Astrocyte of the spinal cord (primary cell): ENCODE measurements around the gene SLC36A1.

Source experiments
- DNase-seq: peaks from one replicate; pipeline ENCODE4 v3.0.0; 2011; ENCODE audit warnings: low read depth, low spot score
- H3K4me3 ChIP-seq: 2 replicates; pipeline ENCODE4 v1.5.1; 2011; ENCODE audit warnings: low read depth, mild to moderate bottlenecking, low read length, moderate library complexity
- CTCF ChIP-seq: IDR thresholded peaks from 2 replicates; pipeline ENCODE4 v1.5.1; 2012; ENCODE audit warnings: low read depth, mild to moderate bottlenecking, low read length, inconsistent platforms
- in situ Hi-C: cut with HindIII; loops from 2 replicates; pipeline ENCODE4 v1.10.0; 2017; ENCODE audit warnings: low sequenced_read_pairs

The SLC36A1 gene

DNA sequence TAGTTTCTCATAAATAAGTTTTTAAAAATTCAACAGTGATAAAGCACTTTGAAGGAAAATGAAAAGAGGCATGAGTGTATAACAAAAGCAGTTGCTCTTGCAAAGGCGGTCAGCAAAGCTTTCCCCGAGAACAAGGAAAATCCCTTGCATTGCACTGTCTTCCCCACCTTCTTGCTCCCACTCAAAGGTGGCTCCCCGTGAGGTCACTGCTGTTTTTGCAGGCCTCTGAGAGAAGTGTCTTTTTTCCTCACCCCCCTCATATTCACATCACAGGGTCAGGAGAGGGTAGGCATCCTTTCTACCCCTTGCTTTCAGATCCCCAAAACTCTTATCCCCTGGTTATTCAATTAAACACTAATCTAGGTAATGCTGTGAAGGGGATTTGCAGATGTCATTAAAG, 15.2 kb upstream of the SLC36A1 start:
- H3K4me3 ChIP-seq = no peak overlapping the region
- TF ChIP-seq CTCF = no peak
- DNase-seq = no peak
- in situ Hi-C loops = no loop called here

DNA sequence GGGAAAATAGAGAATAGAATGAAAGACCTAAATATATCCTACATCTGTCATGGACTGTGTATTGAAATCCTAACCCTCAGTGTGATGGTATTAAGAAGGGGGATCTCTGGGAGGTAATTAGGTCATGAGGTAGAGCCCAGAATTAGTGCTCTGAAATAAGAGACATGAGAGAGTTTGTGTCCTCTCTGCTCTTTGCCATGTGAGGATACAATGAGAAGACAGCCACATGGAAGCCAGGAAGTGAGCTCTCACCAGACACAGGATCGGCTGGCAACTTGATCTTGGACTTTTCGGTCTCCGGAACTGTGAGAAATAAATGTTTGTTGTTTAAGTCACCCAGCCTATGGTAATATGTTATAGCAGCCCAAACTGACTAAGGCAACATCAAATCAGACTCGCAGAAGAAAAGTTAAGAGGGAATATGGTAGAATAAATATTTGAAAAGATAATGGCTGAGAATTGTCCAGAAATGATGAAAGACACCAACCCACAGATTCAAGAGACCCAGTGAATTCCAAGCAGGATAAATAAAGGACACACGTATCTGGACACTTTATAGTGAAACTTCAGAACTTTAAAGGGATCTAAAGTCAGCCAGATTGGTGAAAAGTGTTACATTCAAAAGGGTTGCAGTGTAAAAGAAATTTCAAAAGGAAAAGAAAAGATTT, 12.7 kb upstream of the SLC36A1 start:
- no peak for DNase-seq
- H3K4me3 ChIP-seq = no peak overlapping the region
- in situ Hi-C loops = no loop called here
- no peak for TF ChIP-seq CTCF

DNA sequence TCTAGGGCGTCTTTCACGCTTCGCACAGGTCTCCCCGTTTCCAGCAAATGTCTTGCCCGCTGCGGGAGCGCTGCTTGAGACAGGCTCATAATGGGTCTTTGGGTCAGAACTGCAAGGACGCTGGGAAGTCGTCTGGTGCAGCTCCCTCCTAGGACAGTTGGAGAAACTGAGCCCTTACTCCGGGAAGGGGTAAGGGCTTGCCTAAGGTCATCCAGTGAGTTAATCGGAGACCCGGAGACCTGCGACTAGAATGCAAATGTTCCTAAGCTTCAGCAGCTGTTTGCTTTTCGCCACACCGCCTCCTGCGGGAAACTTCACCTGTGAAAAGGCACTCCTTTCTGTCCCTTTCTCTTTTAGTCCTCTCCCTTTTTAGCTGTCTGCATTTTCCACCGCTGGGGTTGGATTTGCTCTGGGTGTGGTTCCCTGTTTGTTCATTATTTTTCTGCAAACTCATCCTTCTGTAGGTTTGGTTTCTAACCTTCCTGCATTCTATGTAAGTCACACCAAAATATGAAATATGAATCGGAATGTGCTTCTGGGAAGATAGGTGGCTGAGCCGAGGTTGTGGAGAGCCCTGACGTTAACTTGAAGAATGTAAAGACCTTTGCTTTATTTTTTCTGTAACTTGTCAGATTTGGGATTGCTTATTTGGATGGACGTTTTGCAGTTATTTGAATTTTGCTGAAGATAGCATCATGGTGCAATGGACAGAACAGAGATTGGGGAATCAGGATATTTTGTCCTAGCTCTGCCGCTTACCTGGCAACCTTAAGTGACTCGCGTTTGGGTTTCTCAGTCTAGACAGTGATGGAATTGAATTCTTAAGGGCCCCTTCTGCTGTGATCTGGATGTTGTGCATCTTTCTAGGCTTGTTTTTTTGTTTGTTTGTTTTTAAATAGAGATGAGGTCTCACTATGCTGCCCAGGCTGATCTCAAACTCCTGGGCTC, 909 bp downstream of the SLC36A1 start:
- in situ Hi-C loops = no loop called here
- H3K4me3 ChIP-seq = peak overlapping the region; percentile 70
- no peak for DNase-seq
- TF ChIP-seq CTCF = peak; percentile 22

DNA sequence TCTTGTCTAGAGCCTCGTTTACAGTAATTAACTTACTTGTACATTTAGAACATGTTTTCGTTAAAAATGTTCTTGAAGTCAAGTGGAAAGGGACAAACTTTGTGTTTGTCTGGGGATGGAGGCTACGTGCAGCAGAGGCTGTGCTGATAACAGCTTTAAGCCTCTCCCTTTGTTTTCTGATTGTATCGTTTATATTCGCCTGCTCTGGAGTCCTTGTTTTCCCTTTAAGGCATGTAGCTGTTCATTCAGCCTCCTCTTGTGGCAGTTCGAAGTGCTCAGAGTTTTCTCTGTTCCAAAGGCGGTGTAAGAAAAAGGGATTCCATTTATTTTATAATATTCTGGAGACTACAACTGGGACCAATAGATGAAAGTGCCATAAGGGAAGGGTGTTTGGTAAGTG, 1.9 kb downstream of the SLC36A1 start:
- in situ Hi-C loops = no loop called here
- TF ChIP-seq CTCF = no peak
- no peak for DNase-seq
- no peak overlapping the region for H3K4me3 ChIP-seq

DNA sequence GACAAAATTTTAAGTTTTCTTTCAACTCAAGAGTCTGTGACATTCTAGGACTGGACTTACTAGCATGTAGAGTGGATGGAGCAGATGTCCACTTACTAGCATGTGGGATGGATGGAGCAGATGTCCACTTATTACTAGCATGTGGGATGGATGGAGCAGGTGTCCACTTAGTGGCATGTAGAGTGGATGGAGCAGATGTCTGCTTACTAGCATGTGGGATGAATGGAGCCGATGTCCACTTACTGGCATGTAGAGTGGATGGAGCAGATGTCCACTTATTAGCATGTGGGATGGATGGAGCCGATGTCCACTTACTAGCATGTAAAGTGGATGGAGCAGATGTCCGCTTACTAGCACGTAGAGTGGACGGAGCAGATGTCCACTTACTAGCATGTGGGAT, 2.4 kb downstream of the SLC36A1 start:
- in situ Hi-C loops = no loop called here
- no peak overlapping the region for H3K4me3 ChIP-seq
- no peak for TF ChIP-seq CTCF
- no peak for DNase-seq

DNA sequence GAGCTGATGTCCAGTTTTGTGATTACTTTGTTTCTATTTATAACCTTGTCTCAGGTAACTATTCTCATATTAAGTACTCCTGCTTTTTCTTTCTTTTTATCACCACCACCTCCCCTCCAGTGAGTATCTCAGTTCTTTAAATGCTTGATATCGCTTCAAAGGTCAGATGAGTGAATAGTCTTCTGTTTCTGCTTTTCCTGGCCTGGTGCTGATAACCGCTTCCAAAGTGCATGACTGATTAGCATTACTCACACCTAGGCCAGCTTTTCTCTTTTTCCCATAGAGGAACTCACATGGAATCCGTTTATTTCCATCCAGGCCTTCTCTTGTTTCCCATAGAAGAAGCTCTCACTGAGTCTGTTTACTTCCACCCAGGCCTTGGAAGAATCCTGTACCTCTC, 3.2 kb downstream of the SLC36A1 start:
- TF ChIP-seq CTCF = no peak
- DNase-seq = no peak
- no peak overlapping the region for H3K4me3 ChIP-seq
- in situ Hi-C loops = no loop called here
